AG04450 (cell line): ENCODE results near the gene ST7. TPM values are rescaled to one million over a fixed set of nuclear protein-coding genes. Genes with fewer than 3 reads are reported as not detected.

ENCODE experiments used
- CTCF ChIA-PET: fragments of 300-600, 350-600 bp; formaldehyde crosslinking; extraction: SDS; loops from one replicate; lab custom pipeline; 2022; ENCODE audit warnings: antibody characterized with exemption, inconsistent platforms; lab: Charles Lee
- POLR2A ChIA-PET: fragments of 350-600 bp; formaldehyde crosslinking; extraction: SDS; loops from one replicate; lab custom pipeline; 2021; ENCODE audit warnings: antibody characterized with exemption, inconsistent platforms; lab: Yijun Ruan, JAX
- DNase-seq: peaks from one replicate; pipeline ENCODE4 v3.0.0-alpha.2; 2011; ENCODE audit warnings: low read depth, low spot score
- H3K27ac ChIP-seq: one replicate; pipeline ENCODE4 v1.5.1; 2012; ENCODE audit warnings: low read depth, low read length, control low read depth
- H3K27me3 ChIP-seq: one replicate; pipeline ENCODE4 v1.6.0; 2012; ENCODE audit warnings: low read length; ENCODE audit not compliant: control insufficient read depth, insufficient read depth
- H3K4me3 ChIP-seq: 2 replicates; pipeline ENCODE4 v1.5.1; 2011; ENCODE audit warnings: mild to moderate bottlenecking, low read depth, low read length, control low read depth
- H3K9me3 ChIP-seq: 2 replicates; pipeline ENCODE4 v1.5.1; 2012; ENCODE audit warnings: low read length; ENCODE audit not compliant: control insufficient read depth, insufficient read depth
- polyA plus RNA-seq: library from polyadenylated mRNA; depleted of rRNA; stranded (reverse); fragments of >200 nt; gene quantifications from 2 replicates; pipeline ENCODE4 v1.2.3, GENCODE V29; 2011
- TF ChIP-seq, protein P1 (sequence below): IDR thresholded peaks from 2 replicates; pipeline ENCODE4 v1.5.1; 2011; ENCODE audit warnings: low read depth, low read length, control low read depth, inconsistent platforms

Gene ST7
- polyA plus RNA-seq, 1 experiment = 34.5 TPM

DNA sequence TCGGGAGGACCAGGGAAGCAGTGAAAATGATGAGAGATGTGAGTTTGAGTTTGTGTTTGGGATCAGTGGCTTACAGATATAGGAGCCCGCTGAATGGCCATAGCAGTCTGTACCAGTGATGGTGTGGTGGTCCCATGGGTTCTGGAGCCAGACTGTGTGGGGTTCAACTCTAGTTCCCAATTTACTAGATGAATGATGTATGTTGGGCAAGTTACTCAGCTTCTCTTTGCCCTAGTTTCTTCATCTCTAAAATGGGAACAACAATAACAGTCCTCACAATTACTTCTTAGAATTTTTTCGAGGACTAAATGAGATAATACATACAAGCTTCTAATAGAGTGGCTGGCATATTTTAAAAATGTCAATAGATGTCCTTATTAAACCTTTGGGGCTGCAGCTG is 185.2 kb downstream of the ST7 start:
- TF ChIP-seq, protein P1, sequence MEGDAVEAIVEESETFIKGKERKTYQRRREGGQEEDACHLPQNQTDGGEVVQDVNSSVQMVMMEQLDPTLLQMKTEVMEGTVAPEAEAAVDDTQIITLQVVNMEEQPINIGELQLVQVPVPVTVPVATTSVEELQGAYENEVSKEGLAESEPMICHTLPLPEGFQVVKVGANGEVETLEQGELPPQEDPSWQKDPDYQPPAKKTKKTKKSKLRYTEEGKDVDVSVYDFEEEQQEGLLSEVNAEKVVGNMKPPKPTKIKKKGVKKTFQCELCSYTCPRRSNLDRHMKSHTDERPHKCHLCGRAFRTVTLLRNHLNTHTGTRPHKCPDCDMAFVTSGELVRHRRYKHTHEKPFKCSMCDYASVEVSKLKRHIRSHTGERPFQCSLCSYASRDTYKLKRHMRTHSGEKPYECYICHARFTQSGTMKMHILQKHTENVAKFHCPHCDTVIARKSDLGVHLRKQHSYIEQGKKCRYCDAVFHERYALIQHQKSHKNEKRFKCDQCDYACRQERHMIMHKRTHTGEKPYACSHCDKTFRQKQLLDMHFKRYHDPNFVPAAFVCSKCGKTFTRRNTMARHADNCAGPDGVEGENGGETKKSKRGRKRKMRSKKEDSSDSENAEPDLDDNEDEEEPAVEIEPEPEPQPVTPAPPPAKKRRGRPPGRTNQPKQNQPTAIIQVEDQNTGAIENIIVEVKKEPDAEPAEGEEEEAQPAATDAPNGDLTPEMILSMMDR = no peak
- CTCF ChIA-PET = no interaction called here
- Histone ChIP-seq H3K4me3 (no peak overlapping the region), H3K27me3 (no peaks in the 10 kb centered on the region), H3K9me3 (no peaks in the 10 kb centered on the region), H3K27ac (no peak overlapping the region)
- POLR2A ChIA-PET = no interaction called here
- DNase-seq = no peak

DNA sequence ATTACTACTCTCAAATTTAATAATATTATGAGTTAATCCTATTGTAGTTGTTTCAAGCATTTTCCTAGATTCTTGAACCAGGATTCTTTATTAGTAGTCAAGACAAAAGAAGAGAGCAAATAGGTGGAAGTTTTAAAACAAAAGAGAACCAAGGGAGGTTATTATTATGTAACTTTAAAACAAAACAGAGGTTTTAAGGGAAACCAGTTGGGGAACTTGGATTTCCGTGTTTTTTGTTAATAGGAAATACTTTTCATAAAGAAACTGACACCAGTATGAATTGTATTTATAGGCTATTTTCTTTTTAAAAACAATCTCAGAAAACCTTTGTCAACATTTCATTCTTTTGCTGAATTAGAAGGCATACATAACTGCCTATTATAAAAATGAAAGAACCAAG is 185.7 kb downstream of the ST7 start:
- TF ChIP-seq, protein P1 = no peak
- no peak for DNase-seq
- ChIA-PET CTCF (no interaction called here), POLR2A (no interaction called here)
- H3K9me3 ChIP-seq = no peaks in the 10 kb centered on the region
- H3K27me3 ChIP-seq = no peaks in the 10 kb centered on the region
- no peak overlapping the region for H3K27ac ChIP-seq
- no peak overlapping the region for H3K4me3 ChIP-seq

DNA sequence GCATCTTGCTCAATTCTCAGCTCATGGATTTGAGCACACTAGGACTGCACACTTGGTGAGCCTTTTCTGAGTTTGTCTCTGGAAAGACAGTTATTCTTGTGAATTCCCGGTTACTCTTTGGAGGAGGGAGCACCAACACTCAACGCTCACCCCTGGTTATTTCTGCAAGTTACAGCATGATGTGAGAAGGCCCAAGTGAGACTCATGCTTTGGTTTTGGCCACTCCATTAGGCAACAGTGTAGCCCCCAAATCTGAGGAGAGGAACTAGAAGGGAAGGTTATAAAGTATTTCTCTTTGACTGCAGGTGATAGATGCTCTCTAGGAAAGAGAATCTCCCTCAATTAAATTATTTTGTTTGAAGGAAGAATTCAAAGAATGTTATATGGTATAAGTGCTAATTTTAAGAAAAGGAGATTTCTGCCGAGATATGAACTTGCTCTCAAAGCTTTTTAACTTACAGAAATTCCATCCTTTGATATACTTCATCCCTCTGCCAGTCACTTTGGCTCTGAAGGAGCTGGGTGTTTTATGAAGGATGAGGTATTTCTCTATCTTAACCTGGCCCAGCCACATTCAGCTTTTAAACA is 186.2 kb downstream of the ST7 start:
- TF ChIP-seq, protein P1 = no peak
- CTCF ChIA-PET = interaction anchor here (1.0 kb wide), 1 partner anchor 12 kb away, joined by 7 read pairs; no protein-coding TSS in a partner anchor
- H3K27me3 ChIP-seq = no peaks in the 10 kb centered on the region
- POLR2A ChIA-PET = no interaction called here
- no peaks in the 10 kb centered on the region for H3K9me3 ChIP-seq
- DNase-seq = no peak
- H3K4me3 ChIP-seq = no peak overlapping the region
- H3K27ac ChIP-seq = no peak overlapping the region

DNA sequence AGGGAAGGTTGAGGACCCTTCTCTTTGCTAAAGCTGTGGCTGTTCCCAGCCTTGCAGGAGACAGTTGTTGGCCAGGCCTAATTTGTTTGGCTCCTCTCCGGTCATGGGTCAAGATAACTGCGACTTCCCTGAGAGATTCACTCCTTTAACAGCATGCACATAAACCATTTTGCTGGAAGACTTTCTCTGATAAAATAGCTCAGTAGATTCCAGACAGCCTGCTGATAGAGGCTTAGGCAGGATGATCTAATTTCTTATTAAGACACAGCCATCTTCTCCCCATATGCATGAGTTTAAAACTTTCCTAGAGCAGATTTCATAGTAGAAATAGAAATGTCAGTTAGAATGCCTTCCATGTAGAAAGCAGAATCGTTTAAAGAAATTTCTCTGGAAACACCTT is 187.6 kb downstream of the ST7 start:
- Histone ChIP-seq H3K4me3 (no peak overlapping the region), H3K27ac (no peak overlapping the region), H3K27me3 (no peaks in the 10 kb centered on the region), H3K9me3 (no peaks in the 10 kb centered on the region)
- CTCF ChIA-PET = interaction anchor here (1.4 kb wide), 1 partner anchor 14 kb away, joined by 5 read pairs; no protein-coding TSS in a partner anchor
- POLR2A ChIA-PET = no interaction called here
- no peak for DNase-seq
- TF ChIP-seq, protein P1 = no peak

DNA sequence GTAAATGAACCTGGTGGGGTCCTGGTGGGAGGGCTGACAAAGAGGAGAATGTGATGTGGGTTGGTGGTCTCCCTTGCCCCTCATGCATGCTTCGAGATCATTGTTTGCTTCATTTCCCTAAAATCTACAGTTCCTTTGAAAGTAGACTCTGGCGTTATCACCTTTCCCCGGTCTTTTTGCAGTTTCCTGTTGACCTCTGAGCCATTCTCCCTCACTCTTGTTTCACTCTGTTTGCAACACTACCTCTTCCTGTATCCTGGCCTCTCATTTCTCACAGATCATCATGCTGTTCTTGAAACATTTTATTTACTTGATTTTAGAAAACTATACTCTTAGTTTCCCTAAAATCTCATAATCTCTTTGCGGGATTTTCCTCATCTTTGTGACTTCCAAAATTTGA is 189.8 kb downstream of the ST7 start:
- ChIA-PET CTCF (no interaction called here), POLR2A (no interaction called here)
- no peaks in the 10 kb centered on the region for H3K27me3 ChIP-seq
- TF ChIP-seq, protein P1 = no peak
- H3K9me3 ChIP-seq = no peaks in the 10 kb centered on the region
- DNase-seq = no peak
- H3K4me3 ChIP-seq = no peak overlapping the region
- H3K27ac ChIP-seq = no peak overlapping the region
